GM21515 (cell line): ENCODE results near the gene STX2.
"Not testable (repeated sequence)": the region's sequence is repeated elsewhere in the genome, so short reads cannot be mapped to it uniquely, and the experiment has no call there.

Experiments
- ATAC-seq: cut with Tn5 transposase; IDR thresholded peaks from one replicate; pipeline ENCODE4 v1.9.1; 2021; ENCODE audit not compliant: unreplicated experiment

Gene STX2

DNA sequence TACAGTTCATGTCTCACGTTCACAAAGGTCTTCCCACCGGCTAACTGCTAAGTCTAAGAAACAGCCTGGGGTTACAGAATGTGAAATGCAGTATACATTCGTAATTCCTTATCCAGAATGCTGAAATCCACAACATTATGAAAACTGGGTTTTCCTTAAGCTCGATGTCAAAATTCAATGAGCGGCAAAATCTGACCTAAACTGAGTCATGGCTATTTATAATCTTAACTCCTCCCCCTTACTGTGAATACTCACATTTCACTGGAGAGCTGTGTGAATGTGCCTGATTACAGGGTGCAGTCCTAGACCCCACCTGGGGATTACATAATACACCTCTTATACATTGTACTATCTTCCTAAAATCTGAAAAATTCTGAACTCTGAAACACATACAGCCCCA lies 35.3 kb downstream of the STX2 start:
- no peak for ATAC-seq

- ATAC-seq: no peak
Measured at GRCh38 chr12:130800312-130800711, 38.7 kb downstream of the STX2 start.

DNA sequence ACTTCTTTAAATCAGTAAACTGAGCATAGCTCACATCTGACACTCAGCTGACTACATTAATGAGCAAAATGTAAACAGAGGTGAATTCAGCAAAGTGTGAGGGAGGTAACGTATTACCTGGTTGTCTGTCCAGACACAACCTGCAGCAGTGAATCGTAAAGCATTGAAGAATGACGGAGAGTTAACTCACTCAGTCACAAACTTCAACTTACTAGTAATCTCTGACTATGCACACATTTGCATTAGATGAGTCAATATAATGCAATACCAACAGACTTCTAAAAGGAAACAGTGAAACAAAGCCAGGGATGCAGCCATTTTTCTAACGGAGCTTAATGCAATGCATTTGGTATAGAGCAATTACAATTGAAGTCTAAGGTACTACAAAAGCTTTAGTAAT lies 40.0 kb downstream of the STX2 start:
- ATAC-seq: no peak

- ATAC-seq: peak; percentile 73
Measured at GRCh38 chr12:130796985-130797686, 41.9 kb downstream of the STX2 start.

GRCh38 chr12:130795906-130796305 lies 43.1 kb downstream of the STX2 start:
- no peak for ATAC-seq

DNA sequence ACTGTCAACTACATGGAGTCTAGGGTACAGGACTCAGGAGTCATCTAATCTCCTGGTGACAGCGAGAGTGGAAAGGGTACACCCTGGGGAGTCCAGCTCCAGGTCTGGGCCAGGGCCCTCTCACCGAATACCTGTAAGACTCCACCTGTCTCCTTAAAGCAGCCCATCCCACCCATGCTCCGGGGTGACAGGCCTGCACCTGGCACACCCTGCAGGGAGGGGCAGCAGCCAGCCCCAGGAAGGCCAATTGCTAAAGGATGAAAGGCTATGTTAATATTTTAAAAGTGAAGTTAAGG lies 45.5 kb downstream of the STX2 start:
- no peak for ATAC-seq

DNA sequence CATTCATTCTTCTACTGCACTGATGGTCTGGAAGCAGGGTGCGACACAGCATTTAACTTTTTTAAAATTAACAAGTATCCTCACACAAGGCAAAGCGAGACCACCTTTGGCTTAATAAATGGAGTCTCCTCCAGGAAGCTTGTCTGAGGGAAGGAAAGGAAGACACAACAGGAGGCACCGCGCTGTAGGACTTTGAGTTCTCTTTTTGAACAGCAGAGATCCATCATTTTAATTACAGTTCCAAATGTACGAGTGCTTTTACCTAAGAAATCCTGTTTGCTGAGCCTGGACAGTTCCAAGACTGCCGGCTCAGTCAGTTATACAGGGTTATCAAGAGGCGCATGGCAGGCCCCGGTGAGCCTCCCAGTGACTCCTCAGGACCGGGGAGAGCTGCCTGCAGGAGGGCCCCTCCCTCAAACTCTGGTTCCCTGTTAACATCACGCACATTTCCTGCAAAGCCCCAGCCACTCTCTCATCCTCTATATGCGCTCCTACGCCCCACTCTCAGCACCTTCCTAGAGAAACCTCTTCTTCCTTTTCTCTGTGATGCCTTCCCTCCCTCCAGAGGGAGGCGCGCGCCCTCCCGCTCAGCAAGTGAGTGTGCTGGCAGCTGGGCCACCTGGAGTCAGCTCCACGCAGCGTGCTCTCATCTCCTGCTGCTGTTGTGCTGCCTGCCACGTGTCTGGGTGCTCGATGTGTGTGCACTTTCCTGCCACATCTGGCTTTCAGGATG lies 46.1 kb downstream of the STX2 start:
- no peak for ATAC-seq

DNA sequence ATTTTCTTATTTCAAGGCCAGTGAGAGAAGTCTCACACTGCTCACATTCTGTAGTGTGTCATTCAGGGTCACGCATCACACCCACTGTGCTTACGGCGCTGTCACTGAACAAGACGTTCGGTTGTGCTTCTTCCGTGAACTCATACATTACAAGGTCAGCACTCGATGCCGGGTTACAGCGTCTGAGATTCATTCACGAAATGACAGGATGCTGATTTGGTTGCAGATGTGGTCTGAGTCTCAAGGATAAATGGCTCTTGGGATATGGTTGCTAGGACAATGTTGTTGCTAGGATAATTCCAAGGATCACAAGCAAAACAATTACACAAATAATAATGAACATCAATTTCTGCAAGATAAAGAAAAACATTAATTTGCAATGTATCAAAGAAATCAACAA lies 47.4 kb downstream of the STX2 start:
- no peak for ATAC-seq

GRCh38 chr12:130788515-130788914 lies 50.5 kb downstream of the STX2 start:
- no peak for ATAC-seq

DNA sequence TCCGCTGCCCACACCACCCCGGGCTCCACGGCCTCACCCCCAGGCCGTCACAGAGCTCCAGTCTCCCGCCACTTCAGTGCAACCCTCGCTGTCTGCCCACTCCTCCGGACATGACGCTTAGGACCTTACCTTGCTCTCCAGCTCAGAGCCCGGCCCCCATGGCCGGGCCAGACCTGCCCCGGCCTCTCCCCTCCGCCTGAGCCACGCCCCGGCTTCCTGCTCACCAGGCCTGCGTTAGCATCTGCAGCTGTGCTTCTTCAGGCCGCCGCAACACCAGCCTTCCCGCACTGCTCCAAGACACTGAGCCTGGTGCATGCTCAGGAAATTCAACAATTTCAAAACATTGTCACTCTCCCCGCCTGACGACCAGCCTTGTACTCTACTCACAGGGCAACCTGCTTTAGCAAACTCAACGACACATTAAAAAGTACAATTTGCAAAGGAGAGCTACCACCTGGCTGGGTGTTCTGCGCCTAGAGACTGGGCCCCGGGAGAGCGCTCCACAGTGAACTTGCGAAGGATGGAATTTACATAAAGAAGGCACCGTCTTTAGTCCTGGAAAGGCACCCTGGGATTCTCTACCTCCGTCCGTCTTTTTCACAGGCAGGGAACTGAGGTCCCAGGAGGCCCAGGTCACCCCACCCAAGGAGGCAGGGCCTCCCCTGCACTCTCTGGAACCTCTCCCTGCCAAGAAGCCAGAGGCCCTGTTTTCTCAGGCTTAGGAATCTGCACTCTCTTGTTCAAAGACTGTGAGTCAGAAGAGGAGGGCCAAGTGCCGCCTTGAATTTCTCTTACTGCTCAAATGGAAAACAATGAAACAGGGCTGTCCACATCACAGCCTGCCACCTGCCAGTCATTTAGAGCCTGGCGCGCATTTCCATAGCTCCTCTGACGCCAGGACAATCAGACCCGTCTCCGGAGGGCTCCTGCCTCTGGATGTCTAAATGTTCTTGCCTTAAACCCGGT lies 51.3 kb downstream of the STX2 start:
- no peak for ATAC-seq

DNA sequence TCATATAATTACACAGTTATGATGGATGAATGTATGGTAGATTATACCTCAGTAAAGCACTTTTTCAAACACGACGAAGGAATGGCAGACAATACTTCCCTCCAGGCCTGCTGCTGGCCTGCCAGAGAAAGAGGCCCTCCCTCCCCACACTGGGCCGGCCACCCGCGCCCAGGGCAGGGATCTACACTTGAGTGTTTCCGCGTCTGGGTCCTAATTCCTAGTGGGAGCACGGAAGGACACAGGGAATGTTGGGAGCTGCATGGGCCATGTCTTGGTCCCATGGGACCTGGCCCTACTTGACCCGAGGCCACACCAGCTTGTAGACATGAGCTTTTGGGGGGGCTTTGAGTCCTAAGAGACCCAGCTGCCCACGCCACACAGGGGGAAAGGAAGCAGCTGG lies 52.0 kb downstream of the STX2 start:
- no peak for ATAC-seq

GRCh38 chr12:130783110-130783715 lies 55.8 kb downstream of the STX2 start:
- ATAC-seq: no peak

DNA sequence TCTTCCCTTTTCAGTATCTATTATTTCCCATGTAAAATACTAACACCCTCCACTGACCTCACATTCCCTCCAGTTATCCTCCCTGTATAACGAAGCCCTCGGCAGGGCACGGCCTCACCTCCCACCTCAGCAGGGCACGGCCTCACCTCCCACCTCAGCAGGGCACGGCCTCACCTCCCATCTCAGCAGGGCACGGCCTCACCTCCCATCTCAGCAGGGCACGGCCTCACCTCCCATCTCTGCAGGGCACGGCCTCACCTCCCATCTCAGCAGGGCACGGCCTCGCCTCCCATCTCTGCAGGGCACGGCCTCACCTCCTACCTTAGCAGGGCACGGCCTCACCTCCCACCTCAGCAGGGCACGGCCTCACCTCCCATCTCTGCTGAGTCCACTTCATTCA lies 56.8 kb downstream of the STX2 start:
- not testable (repeated sequence) for ATAC-seq

- ATAC-seq: no peak
Measured at GRCh38 chr12:130780880-130781575, 58.0 kb downstream of the STX2 start.

GRCh38 chr12:130780325-130780724 lies 58.7 kb downstream of the STX2 start:
- no peak for ATAC-seq

- no peak for ATAC-seq
Measured at GRCh38 chr12:130778776-130779175, 60.3 kb downstream of the STX2 start.

GRCh38 chr12:130776857-130777339 lies 62.2 kb downstream of the STX2 start:
- no peak for ATAC-seq

DNA sequence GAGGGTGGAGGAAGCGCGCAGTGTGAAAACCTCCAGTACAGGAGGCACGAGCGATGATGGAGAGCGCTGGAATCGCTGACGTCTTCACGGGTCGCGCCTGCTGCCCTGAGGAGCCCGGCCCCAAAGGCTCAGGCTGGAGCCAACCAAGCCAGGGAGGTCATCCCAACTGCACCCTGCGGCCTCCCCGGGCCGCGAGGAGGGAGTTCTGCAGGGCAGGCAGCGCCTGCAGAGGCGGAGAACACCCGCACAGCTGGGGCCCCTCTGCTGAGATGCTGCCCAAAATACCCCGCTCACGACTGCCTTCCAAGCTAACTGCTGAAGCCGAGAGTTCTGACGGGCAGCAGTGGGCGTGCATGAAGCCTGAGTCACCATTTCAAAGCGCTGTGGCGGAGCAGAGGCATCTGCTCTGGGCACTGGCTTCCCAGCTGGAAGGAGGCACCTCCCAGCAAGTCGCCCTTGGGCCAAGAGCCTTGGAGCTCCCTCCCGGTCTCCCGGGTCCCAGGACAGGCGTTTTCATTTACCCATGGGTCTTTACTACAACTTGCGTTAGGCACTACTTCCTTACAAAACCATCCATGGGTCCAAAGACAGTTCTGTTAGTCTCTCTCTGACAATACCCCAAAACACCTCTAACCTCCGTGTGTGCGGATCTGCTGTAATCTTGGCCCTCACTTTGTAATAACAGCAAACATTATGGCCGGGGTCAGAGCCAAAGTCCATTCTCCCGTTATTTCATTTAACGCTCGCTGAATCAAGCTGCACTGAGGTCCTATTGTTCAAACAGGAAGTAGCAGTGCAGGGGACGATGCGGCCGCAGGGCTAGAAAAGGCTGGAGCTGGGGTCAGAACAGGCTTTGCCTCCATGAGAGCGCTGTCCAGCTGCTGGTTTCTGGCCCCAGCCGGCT lies 62.8 kb downstream of the STX2 start:
- no peak for ATAC-seq

DNA sequence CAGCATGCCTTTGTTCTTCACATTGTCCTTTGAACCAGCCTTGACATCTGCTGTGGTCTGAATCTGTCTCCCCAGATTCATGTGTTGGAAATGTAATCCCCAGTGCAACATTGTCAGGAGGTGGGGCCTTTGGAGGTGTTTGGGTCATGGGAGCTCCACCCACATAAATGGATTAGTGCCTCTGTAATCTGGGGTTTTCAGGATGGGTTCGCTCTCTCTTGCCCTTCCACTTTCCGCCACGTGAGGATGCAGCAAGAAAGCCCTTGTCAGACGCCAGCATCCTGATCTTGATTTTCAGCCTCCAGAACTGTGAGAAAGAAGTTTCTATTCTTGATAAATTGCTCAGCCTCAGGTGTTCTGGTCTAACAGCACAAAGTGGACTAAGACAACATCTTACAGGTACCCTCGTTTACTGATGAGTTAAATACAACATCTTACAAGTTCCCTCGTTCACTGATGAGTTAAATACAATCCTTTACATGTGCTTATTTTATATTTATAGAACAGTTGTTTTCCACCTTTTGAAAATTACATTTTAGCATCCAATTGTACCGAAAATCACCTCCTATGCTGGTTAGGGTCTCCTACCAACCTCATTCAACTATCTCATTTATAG lies 68.5 kb downstream of the STX2 start:
- ATAC-seq: no peak
